Mucosa of descending colon (tissue), 3 donors: ENCODE data around the gene RALGPS1. TPM values are rescaled to one million over a fixed set of nuclear protein-coding genes. Genes with fewer than 3 reads are reported as not detected.

Source experiments
- ATAC-seq: fragments of 200-7000 bp; cut with Tn5 transposase; one replicate; pipeline ENCODE4 v1.9.1; 2020; ENCODE audit warnings: mild to moderate bottlenecking, moderate library complexity
- DNase-seq, 3 donors: peaks; one replicate each; pipeline ENCODE4 v3.0.0-alpha.2; 2020
- H3K36me3 ChIP-seq: fragments of 200-600 bp; one replicate; pipeline ENCODE4 v1.8.0; 2021; ENCODE audit warnings: low read depth, mild to moderate bottlenecking
- H3K4me1 ChIP-seq: fragments of 200-600 bp; one replicate; pipeline ENCODE4 v1.8.0; 2021; ENCODE audit warnings: low read depth, mild to moderate bottlenecking
- H3K4me3 ChIP-seq: fragments of 200-600 bp; one replicate; pipeline ENCODE4 v1.8.0; 2021; ENCODE audit warnings: mild to moderate bottlenecking
- H3K9me3 ChIP-seq: fragments of 200-600 bp; one replicate; pipeline ENCODE4 v1.8.0; 2021; ENCODE audit warnings: mild to moderate bottlenecking
- CTCF ChIP-seq: fragments of 200-600 bp; IDR thresholded peaks from one replicate; pipeline ENCODE4 v1.8.0; 2022; ENCODE audit warnings: antibody characterized with exemption, mild to moderate bottlenecking
- intact Hi-C, 2 donors: fragments of 100-400 bp; cut with DNase I in 1 of 2; cut with micrococcal nuclease in 1 of 2; formaldehyde crosslinking; loops; one replicate each; pipeline versions ENCODE4 v1.11.0 to v1.11.1; 2022; cut with DNase I, micrococcal nuclease
- total RNA-seq, 3 donors: library from RNA; stranded (reverse); fragmentation: NEBNext Ultra II Directional in 2 of 3; extraction: Animal tissue kit (Norgen Biotek cat#: 25700) in 2 of 3; gene quantifications; one replicate each; pipeline versions ENCODE4 v1.2.1 to v1.2.4, GENCODE V29; 2021 to 2023
- donor health status: DM: no; HTN: no; CAD: no; lungs with moderate emphysema.
- donor health status: DM: no; HTN: no; CAD: no.
- donor health status: DM: no; HTN: yes; CAD: no.

The RALGPS1 gene
- total RNA-seq, 3 donors from 2014 or later = 31.3 to 55.4 (median 32.1) TPM

GRCh38 chr9:126971261-126971660 lies 56.7 kb downstream of the RALGPS1 start:
- no peak for ATAC-seq
- intact Hi-C loops = no loop called here
- no peak for DNase-seq
- Histone ChIP-seq H3K9me3 (no peaks in the 10 kb centered on the region), H3K36me3 (no peaks in the 10 kb centered on the region), H3K4me1 (no peaks in the 10 kb centered on the region), H3K4me3 (no peak overlapping the region)
- no peak for TF ChIP-seq CTCF

- intact Hi-C loops = no loop called here
- Histone ChIP-seq H3K36me3 (no peaks in the 10 kb centered on the region), H3K9me3 (no peaks in the 10 kb centered on the region), H3K4me3 (no peak overlapping the region), H3K4me1 (no peaks in the 10 kb centered on the region)
- no peak for TF ChIP-seq CTCF
- DNase-seq (no peak), ATAC-seq (no peak)
These were observed 59.3 kb downstream of the RALGPS1 start for GRCh38 chr9:126973651-126974529.

GRCh38 chr9:126974594-126974993 lies 60.0 kb downstream of the RALGPS1 start:
- H3K4me1 ChIP-seq = no peaks in the 10 kb centered on the region
- no peak for ATAC-seq
- H3K4me3 ChIP-seq = no peak overlapping the region
- H3K36me3 ChIP-seq = no peaks in the 10 kb centered on the region
- intact Hi-C loops = no loop called here
- no peaks in the 10 kb centered on the region for H3K9me3 ChIP-seq
- DNase-seq = no peak
- TF ChIP-seq CTCF = no peak

GRCh38 chr9:126975327-126976220 lies 61.0 kb downstream of the RALGPS1 start:
- ATAC-seq = no peak
- no peak for TF ChIP-seq CTCF
- Histone ChIP-seq H3K36me3 (no peaks in the 10 kb centered on the region), H3K4me1 (no peaks in the 10 kb centered on the region), H3K9me3 (no peaks in the 10 kb centered on the region), H3K4me3 (no peak overlapping the region)
- intact Hi-C loops = no loop called here
- DNase-seq = no peak

- Histone ChIP-seq H3K9me3 (no peaks in the 10 kb centered on the region), H3K4me1 (no peaks in the 10 kb centered on the region), H3K4me3 (no peak overlapping the region), H3K36me3 (no peaks in the 10 kb centered on the region)
- TF ChIP-seq CTCF = no peak
- no peak for DNase-seq
- intact Hi-C loops = no loop called here
- no peak for ATAC-seq
These were observed 64.9 kb downstream of the RALGPS1 start for GRCh38 chr9:126979461-126979860.
